ENCODE results near the gene ALKAL2. TPM values are rescaled to one million over a fixed set of nuclear protein-coding genes. Genes with fewer than 3 reads are reported as not detected.

The ALKAL2 gene
- total and polyA plus RNA-seq, 2 experiments from 2014 or later: 2.9 to 27.5 TPM

GRCh38 chr2:249538-250042 is 38.3 kb downstream of the ALKAL2 start:
- Histone ChIP-seq H3K4me1 (ENCODE audit: insufficient read depth) (no peaks in the 10 kb centered on the region), H3K9me2 (replicated peaks; ENCODE audit: insufficient read depth) (no peaks in the 10 kb centered on the region), H3K4me2 (no peak overlapping the region), H3K36me3 (replicated peaks; ENCODE audit: insufficient read depth, low read depth) (no peaks in the 10 kb centered on the region), H4K20me1 (ENCODE audit: insufficient read depth, poor library complexity, severe bottlenecking) (no peaks in the 10 kb centered on the region), H3K27ac (no peak overlapping the region), H3K27me3 (no peaks in the 10 kb centered on the region), H3K79me2 (no peaks in the 10 kb centered on the region), H3K9me3 (ENCODE audit: low read depth) (no peaks in the 10 kb centered on the region), H3K4me3 (no peak overlapping the region), H2AFZ (no peak overlapping the region)
- no peak for DNase-seq (ENCODE audit: low spot score)
- TF ChIP-seq, protein P1, sequence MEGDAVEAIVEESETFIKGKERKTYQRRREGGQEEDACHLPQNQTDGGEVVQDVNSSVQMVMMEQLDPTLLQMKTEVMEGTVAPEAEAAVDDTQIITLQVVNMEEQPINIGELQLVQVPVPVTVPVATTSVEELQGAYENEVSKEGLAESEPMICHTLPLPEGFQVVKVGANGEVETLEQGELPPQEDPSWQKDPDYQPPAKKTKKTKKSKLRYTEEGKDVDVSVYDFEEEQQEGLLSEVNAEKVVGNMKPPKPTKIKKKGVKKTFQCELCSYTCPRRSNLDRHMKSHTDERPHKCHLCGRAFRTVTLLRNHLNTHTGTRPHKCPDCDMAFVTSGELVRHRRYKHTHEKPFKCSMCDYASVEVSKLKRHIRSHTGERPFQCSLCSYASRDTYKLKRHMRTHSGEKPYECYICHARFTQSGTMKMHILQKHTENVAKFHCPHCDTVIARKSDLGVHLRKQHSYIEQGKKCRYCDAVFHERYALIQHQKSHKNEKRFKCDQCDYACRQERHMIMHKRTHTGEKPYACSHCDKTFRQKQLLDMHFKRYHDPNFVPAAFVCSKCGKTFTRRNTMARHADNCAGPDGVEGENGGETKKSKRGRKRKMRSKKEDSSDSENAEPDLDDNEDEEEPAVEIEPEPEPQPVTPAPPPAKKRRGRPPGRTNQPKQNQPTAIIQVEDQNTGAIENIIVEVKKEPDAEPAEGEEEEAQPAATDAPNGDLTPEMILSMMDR (IDR thresholded peaks at IDR 0.05; ENCODE audit: poor library complexity): no peak
- TF ChIP-seq EZH2phosphoT487 (IDR thresholded peaks at IDR 0.05; ENCODE audit: low read depth, severe bottlenecking, unreplicated experiment): no peak
- TF ChIP-seq EZH2 (IDR thresholded peaks at IDR 0.05; ENCODE audit: borderline replicate concordance): no peak
- 73% methylated on average over 15 of the region's 15 CpGs for WGBS (ENCODE audit: low lambda C conversion rate, missing lambda C conversion rate)

DNA sequence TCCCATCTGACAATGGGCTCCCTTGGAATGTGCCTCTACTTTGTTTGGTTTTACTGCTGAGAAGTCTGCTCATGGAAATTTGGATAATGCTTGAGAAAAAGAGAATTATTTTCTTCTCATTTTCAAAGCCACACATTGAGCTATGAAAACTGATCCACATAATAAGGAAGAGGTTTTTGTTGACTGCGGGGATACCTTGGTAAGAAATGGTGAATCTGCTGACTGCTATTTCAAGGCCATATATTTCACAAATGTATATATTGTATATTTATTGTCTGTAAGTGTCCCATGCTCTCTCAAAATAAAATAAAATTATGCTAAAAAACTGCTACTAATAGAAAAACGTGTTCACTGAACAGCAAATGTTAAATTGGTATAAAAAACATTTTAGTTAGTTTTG is 39.2 kb downstream of the ALKAL2 start:
- no peak overlapping the region for H3K27ac ChIP-seq
- H3K36me3 ChIP-seq (replicated peaks; ENCODE audit: insufficient read depth, low read depth): no peaks in the 10 kb centered on the region
- H3K79me2 ChIP-seq: no peaks in the 10 kb centered on the region
- H3K4me1 ChIP-seq (ENCODE audit: insufficient read depth): no peaks in the 10 kb centered on the region
- no peaks in the 10 kb centered on the region for H3K9me2 ChIP-seq (replicated peaks; ENCODE audit: insufficient read depth)
- no peak for DNase-seq (ENCODE audit: low spot score)
- WGBS (ENCODE audit: low lambda C conversion rate, missing lambda C conversion rate): 90% methylated on average over 2 of the region's 2 CpGs
- H4K20me1 ChIP-seq (ENCODE audit: insufficient read depth, poor library complexity, severe bottlenecking): no peaks in the 10 kb centered on the region
- no peaks in the 10 kb centered on the region for H3K27me3 ChIP-seq
- H3K4me2 ChIP-seq: no peak overlapping the region
- no peak overlapping the region for H3K4me3 ChIP-seq
- H3K9me3 ChIP-seq (ENCODE audit: low read depth): no peaks in the 10 kb centered on the region
- TF ChIP-seq, protein P1 (IDR thresholded peaks at IDR 0.05; ENCODE audit: poor library complexity): no peak
- no peak for TF ChIP-seq EZH2 (IDR thresholded peaks at IDR 0.05; ENCODE audit: borderline replicate concordance)
- no peak for TF ChIP-seq EZH2phosphoT487 (IDR thresholded peaks at IDR 0.05; ENCODE audit: low read depth, severe bottlenecking, unreplicated experiment)
- no peak overlapping the region for H2AFZ ChIP-seq

- no peak for TF ChIP-seq EZH2 (IDR thresholded peaks at IDR 0.05; ENCODE audit: borderline replicate concordance)
- no peak for TF ChIP-seq EZH2phosphoT487 (IDR thresholded peaks at IDR 0.05; ENCODE audit: low read depth, severe bottlenecking, unreplicated experiment)
- TF ChIP-seq, protein P1 (IDR thresholded peaks at IDR 0.05; ENCODE audit: poor library complexity): peak; percentile 63
- no peaks in the 10 kb centered on the region for H3K4me1 ChIP-seq (ENCODE audit: insufficient read depth)
- DNase-seq (ENCODE audit: low spot score): peak; percentile 67
- H3K9me3 ChIP-seq (ENCODE audit: low read depth): peaks cover 6% of the 10 kb centered on the region
- no peaks in the 10 kb centered on the region for H3K9me2 ChIP-seq (replicated peaks; ENCODE audit: insufficient read depth)
- no peaks in the 10 kb centered on the region for H4K20me1 ChIP-seq (ENCODE audit: insufficient read depth, poor library complexity, severe bottlenecking)
- H3K4me2 ChIP-seq: no peak overlapping the region
- no peak overlapping the region for H2AFZ ChIP-seq
- no peak overlapping the region for H3K27ac ChIP-seq
- H3K27me3 ChIP-seq: no peaks in the 10 kb centered on the region
- no peak overlapping the region for H3K4me3 ChIP-seq
- 44% methylated on average over 6 of the region's 6 CpGs for WGBS (ENCODE audit: low lambda C conversion rate, missing lambda C conversion rate)
- no peaks in the 10 kb centered on the region for H3K36me3 ChIP-seq (replicated peaks; ENCODE audit: insufficient read depth, low read depth)
- H3K79me2 ChIP-seq: no peaks in the 10 kb centered on the region
These were observed 41.3 kb downstream of the ALKAL2 start for GRCh38 chr2:246489-247144.
